ENCODE measurements around the gene KRT27. TPM values are rescaled to one million over a fixed set of nuclear protein-coding genes. Genes with fewer than 3 reads are reported as not detected.
A peak's percentile ranks its signal among the peaks of the same experiment; 100 is the strongest.

The KRT27 gene, protein sequence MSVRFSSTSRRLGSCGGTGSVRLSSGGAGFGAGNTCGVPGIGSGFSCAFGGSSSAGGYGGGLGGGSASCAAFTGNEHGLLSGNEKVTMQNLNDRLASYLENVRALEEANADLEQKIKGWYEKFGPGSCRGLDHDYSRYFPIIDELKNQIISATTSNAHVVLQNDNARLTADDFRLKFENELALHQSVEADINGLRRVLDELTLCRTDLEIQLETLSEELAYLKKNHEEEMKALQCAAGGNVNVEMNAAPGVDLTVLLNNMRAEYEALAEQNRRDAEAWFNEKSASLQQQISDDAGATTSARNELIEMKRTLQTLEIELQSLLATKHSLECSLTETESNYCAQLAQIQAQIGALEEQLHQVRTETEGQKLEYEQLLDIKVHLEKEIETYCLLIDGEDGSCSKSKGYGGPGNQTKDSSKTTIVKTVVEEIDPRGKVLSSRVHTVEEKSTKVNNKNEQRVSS
- total RNA-seq (not detected), polyA plus RNA-seq (not detected)

DNA sequence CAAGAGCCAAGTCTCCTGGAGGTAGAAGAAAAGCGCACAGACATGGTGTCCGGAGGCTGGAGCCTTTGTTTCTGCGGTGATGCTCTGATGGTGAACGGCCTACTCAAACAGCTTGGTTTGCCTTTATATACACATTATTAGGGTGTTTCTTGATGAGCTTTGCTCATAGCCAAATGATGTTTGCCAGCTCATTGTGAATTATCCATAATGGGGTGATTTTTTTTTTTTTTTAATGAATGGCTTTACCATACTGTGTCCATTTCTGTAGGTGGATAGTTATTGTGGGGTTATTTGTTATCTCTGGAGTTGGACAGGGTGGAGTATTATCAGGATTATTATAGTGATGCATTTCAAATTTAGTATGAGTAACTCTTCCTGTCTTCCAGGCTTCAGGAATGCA lies at the start of gene KRT27:
KRT27 (minus strand) TSS at position 101 of the 400 bp plus-strand sequence; CDS start at position 44, 57 bp downstream.
- no peak within 1 kb of the TSS for H3K4me3 ChIP-seq (ENCODE audit: low read length in 2 of 2)
- POLR2A ChIA-PET (ENCODE audit: partially characterized antibody) = no interaction called here
- CTCF ChIA-PET (ENCODE audit: partially characterized antibody) = no interaction called here
- intact Hi-C loops (cut with micrococcal nuclease) = no loop called here
- H3K27me3 ChIP-seq (ENCODE audit: insufficient read depth, low read length) = peaks cover 14% of the 10 kb centered on the region
- no peaks in the 10 kb centered on the region for H3K9me3 ChIP-seq (ENCODE audit: control insufficient read depth in 1 of 2, low read length in 2 of 2)
- peaks cover 0 to 7% (median under 1%) of the 10 kb centered on the region in 4 donors for H3K4me1 Mint-ChIP-seq
- peaks cover 29 to 46% of the 10 kb centered on the region in 2 donors for H3K27me3 Mint-ChIP-seq
- H3K27ac Mint-ChIP-seq = no peak within 1 kb of the TSS
- no peaks in the 10 kb centered on the region for H3K4me1 ChIP-seq (ENCODE audit: insufficient read depth, low read length)
- no peaks in the 10 kb centered on the region for H3K9me3 Mint-ChIP-seq
- no peak within 1 kb of the TSS for H3K27ac ChIP-seq (ENCODE audit: low read depth, low read length)
- no peaks in the 10 kb centered on the region for H3K36me3 Mint-ChIP-seq
- H3K4me3 Mint-ChIP-seq = no peak within 1 kb of the TSS
- DNase-seq = no peak
- H3K36me3 ChIP-seq (ENCODE audit: insufficient read depth, low read length) = no peaks in the 10 kb centered on the region

DNA sequence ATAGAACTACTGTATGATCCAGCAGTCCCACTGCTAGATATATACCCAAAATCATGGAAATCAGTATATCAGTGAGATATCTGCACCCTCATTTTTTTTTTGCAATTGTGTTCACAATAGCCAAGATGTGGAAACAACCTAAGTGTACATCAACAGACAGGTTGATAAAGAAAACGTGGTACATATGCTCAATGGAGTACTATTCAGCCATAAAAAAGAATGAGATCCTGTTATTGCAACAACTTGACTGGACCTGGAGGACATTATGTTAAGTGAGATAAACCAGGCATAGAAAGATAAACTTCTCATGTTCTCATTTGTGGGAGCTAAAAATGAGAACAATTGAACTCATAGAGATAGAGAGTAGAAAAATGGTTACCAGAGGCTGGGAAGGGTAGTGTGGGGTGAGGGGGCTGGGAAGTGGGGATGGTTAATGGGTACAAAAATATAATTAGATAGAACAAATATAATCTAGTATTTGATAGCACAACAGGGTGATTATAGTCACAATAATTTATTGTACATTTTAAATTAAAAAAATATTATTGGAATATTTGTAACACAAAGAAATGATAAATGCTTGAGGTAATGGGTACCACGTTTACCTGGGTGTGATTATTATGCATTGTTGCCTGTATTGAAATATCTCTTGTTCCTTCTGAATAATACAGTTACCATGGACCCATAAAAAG lies 47.9 kb upstream of the KRT27 start:
- peaks cover 4 to 28% of the 10 kb centered on the region in 2 donors for H3K36me3 Mint-ChIP-seq
- H3K27me3 Mint-ChIP-seq = peaks cover 7 to 11% of the 10 kb centered on the region in 2 donors
- no peak overlapping the region for H3K27ac Mint-ChIP-seq
- intact Hi-C loops (cut with micrococcal nuclease) = no loop called here
- Histone ChIP-seq H3K4me1 (ENCODE audit: insufficient read depth, low read length) (no peaks in the 10 kb centered on the region), H3K27ac (ENCODE audit: low read depth, low read length) (no peak overlapping the region), H3K27me3 (ENCODE audit: insufficient read depth, low read length) (no peaks in the 10 kb centered on the region), H3K9me3 (ENCODE audit: control insufficient read depth in 1 of 2, low read length in 2 of 2) (no peaks in the 10 kb centered on the region), H3K4me3 (ENCODE audit: low read length in 2 of 2) (no peak overlapping the region), H3K36me3 (ENCODE audit: insufficient read depth, low read length) (no peaks in the 10 kb centered on the region)
- no peaks in the 10 kb centered on the region for H3K9me3 Mint-ChIP-seq
- CTCF ChIA-PET (ENCODE audit: partially characterized antibody) = no interaction called here
- POLR2A ChIA-PET (ENCODE audit: partially characterized antibody) = no interaction called here
- H3K4me3 Mint-ChIP-seq = no peak overlapping the region
- peaks cover 0 to 6% (median 0%) of the 10 kb centered on the region in 4 donors for H3K4me1 Mint-ChIP-seq
- no peak for DNase-seq

DNA sequence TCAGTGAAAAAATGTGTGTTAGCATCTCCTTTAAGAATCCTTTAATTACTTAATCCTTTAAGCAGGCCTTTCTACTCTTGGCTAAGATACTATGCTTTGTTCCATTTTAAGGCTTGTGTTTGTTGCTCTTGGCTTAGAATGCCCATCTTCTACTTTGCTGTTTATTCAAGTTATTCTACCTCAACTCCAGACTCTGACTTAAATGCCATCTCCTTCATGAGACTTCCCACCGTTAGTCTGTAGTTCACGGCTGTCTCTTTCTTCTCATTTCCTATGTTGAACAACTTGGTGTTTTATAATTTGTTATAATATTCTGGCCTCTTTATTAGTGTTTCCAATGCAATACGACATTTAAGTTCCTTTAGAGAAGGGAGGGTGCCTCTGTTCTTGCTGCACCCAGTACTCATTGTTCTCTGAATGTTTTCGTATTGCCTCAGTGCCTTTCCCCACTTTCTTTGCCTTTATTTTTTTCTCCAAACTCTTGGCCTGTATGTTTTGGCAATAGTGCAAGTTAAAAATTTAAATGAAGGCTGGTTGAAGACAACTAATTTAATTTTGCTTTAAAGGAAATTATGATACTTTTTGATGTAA lies 46.2 kb upstream of the KRT27 start:
- CTCF ChIA-PET (ENCODE audit: partially characterized antibody) = no interaction called here
- DNase-seq = no peak
- intact Hi-C loops (cut with micrococcal nuclease) = no loop called here

DNA sequence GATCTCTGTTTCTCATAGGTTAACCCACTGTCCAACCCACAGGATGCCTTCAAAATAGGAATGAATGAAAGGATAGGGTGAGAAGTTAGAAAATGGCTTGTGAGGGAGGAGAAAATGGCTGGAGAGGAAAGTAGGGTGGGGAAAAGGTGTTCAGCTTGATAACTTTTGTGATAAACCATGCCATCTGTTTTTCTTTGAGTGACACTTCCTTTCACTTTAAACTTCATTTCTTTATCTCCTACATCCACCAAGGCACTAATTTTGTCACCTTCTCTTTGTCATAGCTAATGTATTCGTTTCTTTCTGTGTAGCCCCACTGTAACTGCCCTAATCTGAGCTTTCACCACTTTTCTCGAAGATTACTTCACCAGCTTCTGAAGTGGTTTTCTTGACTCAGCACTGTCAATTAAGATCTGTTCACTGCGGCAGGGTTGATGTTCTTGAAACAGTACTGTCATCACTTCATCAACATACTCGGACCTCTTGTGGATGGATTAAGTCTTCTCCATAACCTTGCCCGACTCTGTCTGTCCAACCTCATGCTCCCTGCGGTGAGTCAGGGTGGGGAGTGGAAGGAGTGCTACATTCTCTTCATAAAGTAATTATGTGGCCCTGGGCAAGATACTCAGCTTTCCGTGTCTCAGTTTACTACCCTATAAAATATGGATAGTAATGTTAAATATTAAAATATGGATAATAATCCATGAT lies 45.5 kb upstream of the KRT27 start:
- ChIA-PET POLR2A (ENCODE audit: partially characterized antibody) (no interaction called here), CTCF (ENCODE audit: partially characterized antibody) (no interaction called here)
- Histone ChIP-seq H3K27ac (ENCODE audit: low read depth, low read length) (no peak overlapping the region), H3K9me3 (ENCODE audit: control insufficient read depth in 1 of 2, low read length in 2 of 2) (no peaks in the 10 kb centered on the region), H3K4me1 (ENCODE audit: insufficient read depth, low read length) (no peaks in the 10 kb centered on the region), H3K36me3 (ENCODE audit: insufficient read depth, low read length) (no peaks in the 10 kb centered on the region), H3K27me3 (ENCODE audit: insufficient read depth, low read length) (no peaks in the 10 kb centered on the region), H3K4me3 (ENCODE audit: low read length in 2 of 2) (no peak overlapping the region)
- intact Hi-C loops (cut with micrococcal nuclease) = no loop called here
- Mint-ChIP-seq H3K4me3 (no peak overlapping the region), H3K27ac (no peak overlapping the region), H3K36me3 (peaks cover 0 to 33% of the 10 kb centered on the region in 2 donors), H3K9me3 (no peaks in the 10 kb centered on the region), H3K4me1 (peaks cover 0 to 6% (median 0%) of the 10 kb centered on the region in 4 donors), H3K27me3 (peaks cover 9 to 11% of the 10 kb centered on the region in 2 donors)
- no peak for DNase-seq

More for the DNA sequence above, 46.2 kb upstream of the KRT27 start:
- Mint-ChIP-seq H3K36me3 (peaks cover 1 to 33% of the 10 kb centered on the region in 2 donors), H3K27me3 (peaks cover 8 to 11% of the 10 kb centered on the region in 2 donors), H3K9me3 (no peaks in the 10 kb centered on the region), H3K4me1 (peaks cover 0 to 6% (median 0%) of the 10 kb centered on the region in 4 donors), H3K27ac (no peak overlapping the region), H3K4me3 (no peak overlapping the region)
- Histone ChIP-seq H3K4me3 (ENCODE audit: low read length in 2 of 2) (no peak overlapping the region), H3K36me3 (ENCODE audit: insufficient read depth, low read length) (no peaks in the 10 kb centered on the region), H3K27ac (ENCODE audit: low read depth, low read length) (no peak overlapping the region), H3K27me3 (ENCODE audit: insufficient read depth, low read length) (no peaks in the 10 kb centered on the region), H3K4me1 (ENCODE audit: insufficient read depth, low read length) (no peaks in the 10 kb centered on the region), H3K9me3 (ENCODE audit: control insufficient read depth in 1 of 2, low read length in 2 of 2) (no peaks in the 10 kb centered on the region)
- POLR2A ChIA-PET (ENCODE audit: partially characterized antibody) = no interaction called here

DNA sequence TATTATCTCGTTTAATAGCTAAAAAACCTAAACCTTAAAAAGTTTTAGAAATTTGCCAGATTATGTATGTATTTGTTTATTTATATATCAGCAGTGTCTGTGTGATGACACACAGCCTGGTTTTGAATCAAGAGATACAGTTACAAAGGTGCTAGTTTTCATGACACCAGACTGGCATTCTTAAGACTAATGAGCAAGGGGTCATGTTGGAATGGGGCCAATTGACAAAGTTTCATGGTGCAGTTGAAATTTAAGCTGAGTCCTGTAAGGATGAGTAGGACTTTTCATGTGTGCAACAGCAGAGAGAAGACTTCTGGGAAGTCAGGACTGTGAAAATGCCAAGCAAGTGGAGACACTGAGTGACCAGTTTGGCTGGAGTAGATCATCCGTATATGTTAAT lies 43.2 kb upstream of the KRT27 start:
- DNase-seq = no peak
- Mint-ChIP-seq H3K4me3 (no peak overlapping the region), H3K4me1 (peaks cover 0 to 6% (median 0%) of the 10 kb centered on the region in 4 donors), H3K27ac (no peak overlapping the region), H3K36me3 (peaks cover 3 to 41% of the 10 kb centered on the region in 2 donors), H3K27me3 (peaks cover 9 to 13% of the 10 kb centered on the region in 2 donors), H3K9me3 (no peaks in the 10 kb centered on the region)
- Histone ChIP-seq H3K4me1 (ENCODE audit: insufficient read depth, low read length) (no peaks in the 10 kb centered on the region), H3K9me3 (ENCODE audit: control insufficient read depth in 1 of 2, low read length in 2 of 2) (no peaks in the 10 kb centered on the region), H3K36me3 (ENCODE audit: insufficient read depth, low read length) (no peaks in the 10 kb centered on the region), H3K4me3 (ENCODE audit: low read length in 2 of 2) (no peak overlapping the region), H3K27me3 (ENCODE audit: insufficient read depth, low read length) (no peaks in the 10 kb centered on the region), H3K27ac (ENCODE audit: low read depth, low read length) (no peak overlapping the region)
- ChIA-PET POLR2A (ENCODE audit: partially characterized antibody) (no interaction called here), CTCF (ENCODE audit: partially characterized antibody) (no interaction called here)
- intact Hi-C loops (cut with micrococcal nuclease) = no loop called here

DNA sequence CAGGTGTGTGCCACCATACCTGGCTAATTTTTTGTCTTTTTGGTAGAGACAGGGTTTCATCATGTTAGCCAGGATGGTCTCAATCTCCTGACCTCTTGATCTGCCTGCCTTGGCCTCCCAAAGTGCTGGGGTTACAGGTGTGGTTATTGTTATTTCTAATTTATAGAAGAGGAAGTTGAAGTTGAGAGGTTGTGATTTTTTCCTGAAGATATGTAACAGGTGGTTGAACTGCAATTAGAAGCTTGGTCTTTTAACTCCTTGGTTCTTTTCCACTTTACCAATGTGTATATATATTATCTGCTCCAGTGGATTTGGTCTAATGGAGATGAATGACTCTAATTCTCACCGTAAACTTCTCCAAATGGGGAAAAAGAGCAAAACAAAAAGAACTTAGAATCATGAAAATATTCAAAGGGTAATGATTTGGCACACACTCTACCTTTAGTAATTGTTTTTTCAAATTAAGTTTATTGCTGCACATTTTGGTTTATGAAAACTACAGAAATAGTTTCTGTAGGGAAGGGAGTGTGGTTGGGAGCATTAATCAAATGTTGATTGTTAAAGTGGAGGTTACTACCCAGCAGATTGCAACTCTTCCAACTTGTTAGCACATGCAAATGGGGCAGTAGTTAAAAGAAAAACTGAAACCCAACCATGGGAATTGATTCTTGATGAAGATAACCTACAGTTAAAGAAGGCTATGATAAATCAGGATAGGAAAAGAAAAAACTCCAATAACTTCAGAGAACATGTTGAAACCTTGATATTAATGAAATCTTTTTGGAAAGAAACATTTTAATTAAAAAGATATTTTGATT lies 41.9 kb upstream of the KRT27 start:
- Mint-ChIP-seq H3K9me3 (no peaks in the 10 kb centered on the region), H3K4me1 (peaks cover 0 to 14% (median 8%) of the 10 kb centered on the region in 4 donors), H3K27ac (peak overlapping the region in 1 of 7 donors; percentile 39), H3K4me3 (no peak overlapping the region), H3K36me3 (peaks cover 3 to 43% of the 10 kb centered on the region in 2 donors), H3K27me3 (peaks cover 9 to 13% of the 10 kb centered on the region in 2 donors)
- Histone ChIP-seq H3K4me1 (ENCODE audit: insufficient read depth, low read length) (peaks cover 10% of the 10 kb centered on the region), H3K36me3 (ENCODE audit: insufficient read depth, low read length) (no peaks in the 10 kb centered on the region), H3K4me3 (ENCODE audit: low read length in 2 of 2) (no peak overlapping the region), H3K27me3 (ENCODE audit: insufficient read depth, low read length) (no peaks in the 10 kb centered on the region), H3K9me3 (ENCODE audit: control insufficient read depth in 1 of 2, low read length in 2 of 2) (no peaks in the 10 kb centered on the region), H3K27ac (ENCODE audit: low read depth, low read length) (no peak overlapping the region)
- intact Hi-C loops (cut with micrococcal nuclease) = no loop called here
- POLR2A ChIA-PET (ENCODE audit: partially characterized antibody) = no interaction called here
- DNase-seq = no peak
- CTCF ChIA-PET (ENCODE audit: partially characterized antibody) = interaction anchor here (1.8 kb wide), 1 partner anchor 839 kb away, joined by 6 read pairs; no protein-coding TSS in a partner anchor
